Smooth muscle cell (in vitro differentiated cells): ENCODE data around the gene LSM10. TPM values are rescaled to one million over a fixed set of nuclear protein-coding genes. Genes with fewer than 3 reads are reported as not detected.

Experiments
- DNase-seq: peaks from one replicate; lab custom pipeline; 2025; ENCODE audit not compliant: unreplicated experiment; lab: John Stamatoyannopoulos, UW
- H2AFZ ChIP-seq: fragments of 200-600 bp; sonication (generic); 2 replicates; pipeline ENCODE4 v1.6.0; 2016; ENCODE audit warnings: antibody characterized with exemption, low read depth, mild to moderate bottlenecking
- H3F3A ChIP-seq: fragments of 200-600 bp; sonication (generic); 2 replicates; pipeline ENCODE4 v1.6.0; 2017; ENCODE audit warnings: antibody characterized with exemption, low read depth
- H3K27ac ChIP-seq: fragments of 200-600 bp; sonication (generic); 2 replicates; pipeline ENCODE4 v1.5.1; 2016; ENCODE audit warnings: low read depth, mild to moderate bottlenecking
- H3K27me3 ChIP-seq: fragments of 200-600 bp; sonication (generic); 2 replicates; pipeline ENCODE4 v1.6.1; 2016; ENCODE audit warnings: low read depth, mild to moderate bottlenecking
- H3K36me3 ChIP-seq: fragments of 200-600 bp; sonication (generic); 2 replicates; pipeline ENCODE4 v1.5.1; 2016; ENCODE audit warnings: low read depth
- H3K4me1 ChIP-seq: fragments of 200-600 bp; sonication (generic); 2 replicates; pipeline ENCODE4 v1.5.1; 2016; ENCODE audit warnings: low read depth
- H3K4me2 ChIP-seq: fragments of 200-600 bp; sonication (generic); 2 replicates; pipeline ENCODE4 v1.6.0; 2016; ENCODE audit warnings: mild to moderate bottlenecking
- H3K4me3 ChIP-seq: fragments of 200-600 bp; sonication (generic); 2 replicates; pipeline ENCODE4 v1.5.1; 2016; ENCODE audit warnings: mild to moderate bottlenecking
- H3K79me2 ChIP-seq: fragments of 200-600 bp; sonication (generic); 2 replicates; pipeline ENCODE4 v1.6.0; 2016; ENCODE audit warnings: low read depth, mild to moderate bottlenecking
- H3K9ac ChIP-seq: fragments of 200-600 bp; sonication (generic); 2 replicates; pipeline ENCODE4 v1.6.0; 2016; ENCODE audit warnings: low read depth
- H3K9me3 ChIP-seq: fragments of 200-600 bp; sonication (generic); replicated peaks from 2 replicates; pipeline ENCODE4 v1.5.1; 2016; ENCODE audit warnings: low read depth
- H4K20me1 ChIP-seq: fragments of 200-600 bp; sonication (generic); 2 replicates; pipeline ENCODE4 v1.6.0; 2016; ENCODE audit warnings: low read depth
- WGBS: methylation state at CpG from one replicate; pipeline ENCODE4 v1.1.7; 2016; ENCODE audit warnings: low lambda C conversion rate; 5-methylcytosine and 5-hydroxymethylcytosine counted together
- polyA plus RNA-seq: library from polyadenylated mRNA; unstranded; fragments of >200 nt; fragmentation: Nextera tagmentation; extraction: Ambion mirVana; gene quantifications from 2 replicates; pipeline ENCODE4 v1.2.1, GENCODE V29; 2016
- total RNA-seq: library from RNA; depleted of rRNA; stranded (reverse); fragments of >200 nt; gene quantifications from 2 replicates; pipeline ENCODE4 v1.2.3, GENCODE V29; 2014
- TF ChIP-seq, protein P1 (sequence below): fragments of 200-600 bp; sonication (generic); IDR thresholded peaks from 2 replicates; pipeline ENCODE4 v1.5.1; 2017; ENCODE audit warnings: borderline replicate concordance, mild to moderate bottlenecking, antibody characterized with exemption; ENCODE audit not compliant: insufficient read depth, poor library complexity, severe bottlenecking

Gene LSM10
- total RNA-seq (6.9 and 12.2 TPM in 2 replicates), polyA plus RNA-seq (59.4 and 72.9 TPM in 2 replicates)

- Histone ChIP-seq H3K36me3 (no peaks in the 10 kb centered on the region), H2AFZ (peak within 1 kb of the TSS; percentile 69), H4K20me1 (no peaks in the 10 kb centered on the region), H3K27ac (peak within 1 kb of the TSS; percentile 92), H3F3A (peaks cover 8% of the 10 kb centered on the region), H3K4me1 (peaks cover 13% of the 10 kb centered on the region), H3K79me2 (peaks cover 46% of the 10 kb centered on the region), H3K9me3 (no peaks in the 10 kb centered on the region), H3K27me3 (no peaks in the 10 kb centered on the region), H3K4me2 (peak within 1 kb of the TSS; percentile 87), H3K9ac (peak within 1 kb of the TSS; percentile 86), H3K4me3 (peak within 1 kb of the TSS; percentile 77)
- TF ChIP-seq, protein P1, sequence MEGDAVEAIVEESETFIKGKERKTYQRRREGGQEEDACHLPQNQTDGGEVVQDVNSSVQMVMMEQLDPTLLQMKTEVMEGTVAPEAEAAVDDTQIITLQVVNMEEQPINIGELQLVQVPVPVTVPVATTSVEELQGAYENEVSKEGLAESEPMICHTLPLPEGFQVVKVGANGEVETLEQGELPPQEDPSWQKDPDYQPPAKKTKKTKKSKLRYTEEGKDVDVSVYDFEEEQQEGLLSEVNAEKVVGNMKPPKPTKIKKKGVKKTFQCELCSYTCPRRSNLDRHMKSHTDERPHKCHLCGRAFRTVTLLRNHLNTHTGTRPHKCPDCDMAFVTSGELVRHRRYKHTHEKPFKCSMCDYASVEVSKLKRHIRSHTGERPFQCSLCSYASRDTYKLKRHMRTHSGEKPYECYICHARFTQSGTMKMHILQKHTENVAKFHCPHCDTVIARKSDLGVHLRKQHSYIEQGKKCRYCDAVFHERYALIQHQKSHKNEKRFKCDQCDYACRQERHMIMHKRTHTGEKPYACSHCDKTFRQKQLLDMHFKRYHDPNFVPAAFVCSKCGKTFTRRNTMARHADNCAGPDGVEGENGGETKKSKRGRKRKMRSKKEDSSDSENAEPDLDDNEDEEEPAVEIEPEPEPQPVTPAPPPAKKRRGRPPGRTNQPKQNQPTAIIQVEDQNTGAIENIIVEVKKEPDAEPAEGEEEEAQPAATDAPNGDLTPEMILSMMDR, result no peak
- peak; percentile 71 for DNase-seq
- under 1% methylated on average over 60 of the region's 60 CpGs for WGBS
Measured at GRCh38 chr1:36397378-36398230, at the start of gene LSM10. TSS of gene LSM10 (minus strand) at chr1:36397908. CDS start at chr1:36394129, 3,779 bp downstream.

GRCh38 chr1:36447450-36447849, 49.7 kb upstream of the LSM10 start:
- Histone ChIP-seq H3K27me3 (no peaks in the 10 kb centered on the region), H3K9me3 (no peaks in the 10 kb centered on the region), H3K4me1 (no peaks in the 10 kb centered on the region), H3K4me2 (no peak overlapping the region), H3K36me3 (no peaks in the 10 kb centered on the region), H3K4me3 (no peak overlapping the region), H3K79me2 (no peaks in the 10 kb centered on the region), H2AFZ (no peak overlapping the region), H3K27ac (no peak overlapping the region), H4K20me1 (no peaks in the 10 kb centered on the region), H3K9ac (no peak overlapping the region), H3F3A (no peaks in the 10 kb centered on the region)
- DNase-seq, result no peak
- TF ChIP-seq, protein P1, result no peak

GRCh38 chr1:36446746-36447145, 49.0 kb upstream of the LSM10 start:
- Histone ChIP-seq H3F3A (no peaks in the 10 kb centered on the region), H3K27ac (no peak overlapping the region), H3K27me3 (no peaks in the 10 kb centered on the region), H2AFZ (no peak overlapping the region), H3K4me1 (no peaks in the 10 kb centered on the region), H3K9me3 (no peaks in the 10 kb centered on the region), H3K4me2 (no peak overlapping the region), H3K9ac (no peak overlapping the region), H3K36me3 (no peaks in the 10 kb centered on the region), H3K4me3 (no peak overlapping the region), H4K20me1 (no peaks in the 10 kb centered on the region), H3K79me2 (no peaks in the 10 kb centered on the region)
- DNase-seq, result no peak
- TF ChIP-seq, protein P1, result no peak
- WGBS, result 71% methylated on average over 5 of the region's 5 CpGs
